ENCODE results near the gene NDUFS8. TPM values are rescaled to one million over a fixed set of nuclear protein-coding genes. Genes with fewer than 3 reads are reported as not detected.

The NDUFS8 gene
- total RNA-seq, 1 experiment from 2014 or later = 166 TPM

- CTCF ChIA-PET = no interaction called here
- Mint-ChIP-seq H3K9me3 (ENCODE audit: low read depth, unreplicated experiment) (no peaks in the 10 kb centered on the region), H3K27ac (ENCODE audit: unreplicated experiment) (no peak overlapping the region), H3K4me1 (ENCODE audit: low read depth, unreplicated experiment) (peaks cover 29% of the 10 kb centered on the region), H3K4me3 (ENCODE audit: low read depth, unreplicated experiment) (no peak overlapping the region), H3K27me3 (ENCODE audit: unreplicated experiment) (no peaks in the 10 kb centered on the region), H3K36me3 (ENCODE audit: insufficient read depth, unreplicated experiment) (peaks cover 67% of the 10 kb centered on the region)
- no peak for TF ChIP-seq CTCF (IDR thresholded peaks at IDR 0.05; ENCODE audit: unreplicated experiment)
- no peak for DNase-seq
- no TSS peak for BruUV-seq (replicated peaks)
- intact Hi-C loops (cut with micrococcal nuclease; ENCODE audit: unreplicated experiment) = no loop called here
These were observed 6.0 kb upstream of the NDUFS8 start for GRCh38 chr11:68024508-68024907.

- Mint-ChIP-seq H3K9me3 (ENCODE audit: low read depth, unreplicated experiment) (no peaks in the 10 kb centered on the region), H3K4me3 (ENCODE audit: low read depth, unreplicated experiment) (no peak overlapping the region), H3K36me3 (ENCODE audit: insufficient read depth, unreplicated experiment) (peaks cover 73% of the 10 kb centered on the region), H3K27ac (ENCODE audit: unreplicated experiment) (no peak overlapping the region), H3K4me1 (ENCODE audit: low read depth, unreplicated experiment) (peaks cover 30% of the 10 kb centered on the region), H3K27me3 (ENCODE audit: unreplicated experiment) (no peaks in the 10 kb centered on the region)
- CTCF ChIA-PET = interaction anchor here (0.6 kb wide), 1 partner anchor 115 kb away, joined by 3 read pairs; no protein-coding TSS in a partner anchor
- intact Hi-C loops (cut with micrococcal nuclease; ENCODE audit: unreplicated experiment) = no loop called here
- DNase-seq = no peak
- BruUV-seq (replicated peaks) = no TSS peak
- no peak for TF ChIP-seq CTCF (IDR thresholded peaks at IDR 0.05; ENCODE audit: unreplicated experiment)
These were observed 5.4 kb upstream of the NDUFS8 start for GRCh38 chr11:68025047-68025446.

- Mint-ChIP-seq H3K27me3 (ENCODE audit: unreplicated experiment) (no peaks in the 10 kb centered on the region), H3K9me3 (ENCODE audit: low read depth, unreplicated experiment) (no peaks in the 10 kb centered on the region), H3K4me3 (ENCODE audit: low read depth, unreplicated experiment) (no peak overlapping the region), H3K36me3 (ENCODE audit: insufficient read depth, unreplicated experiment) (peaks cover 73% of the 10 kb centered on the region), H3K27ac (ENCODE audit: unreplicated experiment) (peak overlapping the region; percentile 21), H3K4me1 (ENCODE audit: low read depth, unreplicated experiment) (peaks cover 25% of the 10 kb centered on the region)
- CTCF ChIA-PET = no interaction called here
- no TSS peak for BruUV-seq (replicated peaks)
- no peak for DNase-seq
- TF ChIP-seq CTCF (IDR thresholded peaks at IDR 0.05; ENCODE audit: unreplicated experiment) = no peak
- intact Hi-C loops (cut with micrococcal nuclease; ENCODE audit: unreplicated experiment) = no loop called here
These were observed 3.9 kb upstream of the NDUFS8 start for GRCh38 chr11:68026391-68027105.

GRCh38 chr11:68027667-68028066, 2.8 kb upstream of the NDUFS8 start:
- CTCF ChIA-PET = no interaction called here
- Mint-ChIP-seq H3K4me3 (ENCODE audit: low read depth, unreplicated experiment) (peak overlapping the region; percentile 21), H3K9me3 (ENCODE audit: low read depth, unreplicated experiment) (no peaks in the 10 kb centered on the region), H3K27me3 (ENCODE audit: unreplicated experiment) (no peaks in the 10 kb centered on the region), H3K36me3 (ENCODE audit: insufficient read depth, unreplicated experiment) (peaks cover 70% of the 10 kb centered on the region), H3K27ac (ENCODE audit: unreplicated experiment) (peak overlapping the region; percentile 82), H3K4me1 (ENCODE audit: low read depth, unreplicated experiment) (peaks cover 31% of the 10 kb centered on the region)
- BruUV-seq (replicated peaks) = no TSS peak
- TF ChIP-seq CTCF (IDR thresholded peaks at IDR 0.05; ENCODE audit: unreplicated experiment) = no peak
- no peak for DNase-seq
- intact Hi-C loops (cut with micrococcal nuclease; ENCODE audit: unreplicated experiment) = no loop called here

Measured in Calu3 (cell line).